ENCODE data around the gene MRTFB. TPM values are rescaled to one million over a fixed set of nuclear protein-coding genes. Genes with fewer than 3 reads are reported as not detected.

Gene MRTFB
- total and polyA plus RNA-seq, 9 donors: 7.2 to 45.6 (median 36.6) TPM

DNA sequence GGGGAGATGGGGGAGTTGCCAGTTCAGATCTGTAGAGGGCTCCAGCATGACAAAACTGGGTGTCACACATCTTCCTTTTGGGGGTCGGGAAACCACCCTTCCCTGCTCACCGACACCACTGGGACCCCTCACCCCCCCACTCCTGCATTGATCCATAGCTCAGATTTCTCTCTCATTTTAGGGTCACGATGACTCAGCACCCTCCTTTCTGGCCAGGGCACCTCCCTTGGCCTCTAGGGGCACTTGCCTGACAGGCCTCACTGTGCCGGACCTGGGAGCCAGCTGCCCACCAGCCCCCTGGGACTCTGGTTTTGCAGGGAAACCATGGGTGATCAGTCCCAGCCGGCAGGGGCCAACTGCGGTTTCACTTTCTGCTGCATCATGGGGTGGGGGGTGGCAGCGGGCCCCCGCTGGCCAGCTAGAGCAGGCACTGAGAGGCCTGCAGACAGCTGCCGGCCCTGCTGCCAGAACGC lies 239.4 kb downstream of the MRTFB start:
- DNase-seq: no peak
- 22 to 29% (median 26%) methylated on average over 9 to 10 of the region's 10 CpGs for WGBS, 3 donors
- Histone ChIP-seq H3K36me3 (no peaks in the 10 kb centered on the region), H3K27ac (no peak overlapping the region), H3K4me3 (peak overlapping the region; percentile 16), H3K4me1 (ENCODE audit: insufficient read depth) (peaks cover 14% of the 10 kb centered on the region), H3K27me3 (no peaks in the 10 kb centered on the region), H3K9me3 (no peaks in the 10 kb centered on the region)
- TF ChIP-seq, protein P1, sequence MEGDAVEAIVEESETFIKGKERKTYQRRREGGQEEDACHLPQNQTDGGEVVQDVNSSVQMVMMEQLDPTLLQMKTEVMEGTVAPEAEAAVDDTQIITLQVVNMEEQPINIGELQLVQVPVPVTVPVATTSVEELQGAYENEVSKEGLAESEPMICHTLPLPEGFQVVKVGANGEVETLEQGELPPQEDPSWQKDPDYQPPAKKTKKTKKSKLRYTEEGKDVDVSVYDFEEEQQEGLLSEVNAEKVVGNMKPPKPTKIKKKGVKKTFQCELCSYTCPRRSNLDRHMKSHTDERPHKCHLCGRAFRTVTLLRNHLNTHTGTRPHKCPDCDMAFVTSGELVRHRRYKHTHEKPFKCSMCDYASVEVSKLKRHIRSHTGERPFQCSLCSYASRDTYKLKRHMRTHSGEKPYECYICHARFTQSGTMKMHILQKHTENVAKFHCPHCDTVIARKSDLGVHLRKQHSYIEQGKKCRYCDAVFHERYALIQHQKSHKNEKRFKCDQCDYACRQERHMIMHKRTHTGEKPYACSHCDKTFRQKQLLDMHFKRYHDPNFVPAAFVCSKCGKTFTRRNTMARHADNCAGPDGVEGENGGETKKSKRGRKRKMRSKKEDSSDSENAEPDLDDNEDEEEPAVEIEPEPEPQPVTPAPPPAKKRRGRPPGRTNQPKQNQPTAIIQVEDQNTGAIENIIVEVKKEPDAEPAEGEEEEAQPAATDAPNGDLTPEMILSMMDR (IDR thresholded peaks at IDR 0.05): no peak
- TF ChIP-seq POLR2A (IDR thresholded peaks at IDR 0.05) (no peak), EP300 (IDR thresholded peaks at IDR 0.05) (no peak)
- intact Hi-C loops (cut with DNase I): no loop called here

DNA sequence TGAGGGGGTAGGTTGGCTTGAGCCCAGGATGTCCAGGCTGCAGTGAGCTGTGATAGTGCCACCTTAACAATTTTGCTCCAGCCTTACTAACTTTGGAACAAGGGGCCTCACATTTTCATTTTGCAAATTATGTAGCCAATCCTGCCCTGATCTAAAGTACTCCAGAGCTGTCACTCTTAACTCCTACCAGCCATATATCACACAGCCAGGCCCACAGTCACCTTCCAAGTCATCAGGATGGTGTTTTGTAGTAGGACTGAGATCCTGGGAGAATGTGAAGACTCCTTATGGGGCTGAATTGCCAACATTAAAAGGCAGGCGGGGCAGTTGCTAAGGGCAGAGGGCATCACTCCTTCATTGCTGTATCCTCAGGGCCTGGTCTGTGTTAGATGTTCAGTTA lies 243.0 kb downstream of the MRTFB start:
- intact Hi-C loops (cut with DNase I): no loop called here
- no peaks in the 10 kb centered on the region for H3K9me3 ChIP-seq
- no peaks in the 10 kb centered on the region for H3K36me3 ChIP-seq
- TF ChIP-seq EP300 (IDR thresholded peaks at IDR 0.05): no peak
- no peak for TF ChIP-seq POLR2A (IDR thresholded peaks at IDR 0.05)
- TF ChIP-seq, protein P1 (IDR thresholded peaks at IDR 0.05): no peak
- no peaks in the 10 kb centered on the region for H3K27me3 ChIP-seq
- no peak for DNase-seq
- no peak overlapping the region for H3K27ac ChIP-seq
- 88 to 100% (median 95%) methylated on average over 1 of the region's 1 CpG for WGBS, 3 donors
- no peak overlapping the region for H3K4me3 ChIP-seq
- peaks cover 9% of the 10 kb centered on the region for H3K4me1 ChIP-seq (ENCODE audit: insufficient read depth)

- no peak for DNase-seq
These were observed 244.7 kb downstream of the MRTFB start for GRCh38 chr16:14315683-14316320.

More at GRCh38 chr16:14315683-14316320, 244.7 kb downstream of the MRTFB start:
- H3K27ac ChIP-seq: no peak overlapping the region
- H3K36me3 ChIP-seq: no peaks in the 10 kb centered on the region
- TF ChIP-seq, protein P1 (IDR thresholded peaks at IDR 0.05): no peak
- TF ChIP-seq EP300 (IDR thresholded peaks at IDR 0.05) (no peak), POLR2A (IDR thresholded peaks at IDR 0.05) (no peak)
- no peaks in the 10 kb centered on the region for H3K27me3 ChIP-seq
- no peak overlapping the region for H3K4me3 ChIP-seq
- intact Hi-C loops (cut with DNase I): no loop called here
- no peaks in the 10 kb centered on the region for H3K9me3 ChIP-seq
- H3K4me1 ChIP-seq (ENCODE audit: insufficient read depth): peaks cover 3% of the 10 kb centered on the region
- WGBS, 3 donors: 80 to 94% (median 81%) methylated on average over 11 of the region's 11 CpGs

MicroRNAs encoded within 50 kb of the gene (microRNA counts, 767-probe panel; counts per million panel counts)
- microRNA hsa-miR-193b-3p: 530 counts per million, percentile 78 among the panel's probes with 10 or more counts
- microRNA hsa-miR-365a-3p: 530 counts per million, percentile 78 among the panel's probes with 10 or more counts

Small RNA genes within 50 kb of the gene (microRNA-seq; reads per million reads assigned to microRNA genes)
- 156 to 254 (median 185) reads per million in 3 donors for gene MIR193B
- gene MIR365A: 1.1 to 2.8 (median 1.4) reads per million in 3 donors

Small RNA genes within 50 kb of the gene (small RNA-seq; reads per million reads assigned to genes)
- gene MIR193B: 3.8 reads per million, percentile 78 among the genes with 10 or more reads in this experiment
- gene MIR365A: not detected
- not detected for gene RF00019

Other genes starting within 250 kb of the MRTFB start
- gene ERCC4, start 151.2 kb upstream of the MRTFB start, total RNA-seq: 10 to 100 TPM in 5 of 7 donors, 1 to 10 TPM in 2; 7.4 to 21.4 (median 17.7) TPM
- 1 to 10 TPM; 2.8 to 5.8 TPM for gene ERCC4, start 151.2 kb upstream of the MRTFB start, polyA plus RNA-seq